Fibroblast of lung (primary cell): Measurements from ENCODE around the gene FILIP1L. TPM values are rescaled to one million over a fixed set of nuclear protein-coding genes. Genes with fewer than 3 reads are reported as not detected.

Experiments used
- DNase-seq, 2 donors: peaks; one replicate each; pipeline versions ENCODE4 v3.0.0 to v3.0.0-alpha.2; 2010; ENCODE audit warnings: low read depth in 2 of 2
- H2AFZ ChIP-seq: 2 replicates; pipeline ENCODE4 v1.5.1; 2012; ENCODE audit warnings: low read length, control low read depth, inconsistent platforms
- H3K27ac ChIP-seq: 2 replicates; pipeline ENCODE4 v1.5.1; 2011; ENCODE audit warnings: low read length, control low read depth; ENCODE audit not compliant: insufficient read depth
- H3K27me3 ChIP-seq: 2 replicates; pipeline ENCODE4 v1.5.1; 2011; ENCODE audit warnings: mild to moderate bottlenecking, low read length; ENCODE audit not compliant: control insufficient read depth, insufficient read depth
- H3K36me3 ChIP-seq: 2 replicates; pipeline ENCODE4 v1.5.1; 2011; ENCODE audit warnings: low read length; ENCODE audit not compliant: control insufficient read depth, insufficient read depth
- H3K4me1 ChIP-seq: 2 replicates; pipeline ENCODE4 v1.5.1; 2011; ENCODE audit warnings: low read length; ENCODE audit not compliant: control insufficient read depth, insufficient read depth; ENCODE audit errors: extremely low read depth
- H3K4me2 ChIP-seq: 2 replicates; pipeline ENCODE4 v1.5.1; 2011; ENCODE audit warnings: low read length, control low read depth; ENCODE audit not compliant: insufficient read depth; ENCODE audit errors: extremely low read depth
- H3K4me3 ChIP-seq, 4 experiments: fragments of 200-600 bp in 1 of 4; sonication (generic) in 1 of 4; replicated peaks in 1 of 4; 2 replicates each; pipeline ENCODE4 v1.5.1; 2011 to 2016; ENCODE audit warnings: low read length in 4 of 4, low read depth in 3 of 4, mild to moderate bottlenecking in 3 of 4, control low read depth in 2 of 4, inconsistent platforms in 1 of 4, mixed read lengths in 1 of 4; ENCODE audit not compliant: insufficient read depth in 1 of 4; ENCODE audit errors: control extremely low read depth in 1 of 4
- H3K79me2 ChIP-seq: 2 replicates; pipeline ENCODE4 v1.5.1; 2012; ENCODE audit warnings: mild to moderate bottlenecking, low read length, inconsistent platforms; ENCODE audit not compliant: control insufficient read depth, insufficient read depth
- H3K9ac ChIP-seq: 2 replicates; pipeline ENCODE4 v1.5.1; 2011; ENCODE audit warnings: mild to moderate bottlenecking, low read length, control low read depth; ENCODE audit not compliant: insufficient read depth
- H3K9me3 ChIP-seq: 2 replicates; pipeline ENCODE4 v1.5.1; 2012; ENCODE audit warnings: low read depth, low read length; ENCODE audit not compliant: control insufficient read depth, insufficient read depth
- H4K20me1 ChIP-seq: 2 replicates; pipeline ENCODE4 v1.5.1; 2011; ENCODE audit warnings: low read length; ENCODE audit not compliant: control insufficient read depth, insufficient read depth; ENCODE audit errors: extremely low read depth
- CTCF ChIP-seq, 2 donors: IDR thresholded peaks in 1 of 2; conservative IDR thresholded peaks in 1 of 2; 1 replicate in 1 of 2; 2 replicates in 1 of 2; pipeline ENCODE4 v1.5.1; 2011 to 2012; ENCODE audit warnings: low read length in 2 of 2, control low read depth in 1 of 2, inconsistent platforms in 1 of 2, low read depth in 1 of 2, mild to moderate bottlenecking in 1 of 2
- EZH2 ChIP-seq: IDR thresholded peaks from 2 replicates; pipeline ENCODE4 v1.5.1; 2012; ENCODE audit warnings: low read length, control low read depth, mild to moderate bottlenecking; ENCODE audit errors: missing control alignments
- polyA plus RNA-seq, 2 donors: library from polyadenylated mRNA; depleted of rRNA in 1 of 2; stranded (reverse) in 1 of 2; unstranded in 1 of 2; fragments of >200 nt; gene quantifications; 2 replicates each; pipeline ENCODE4 v1.2.1, GENCODE V29; 2011 to 2012; ENCODE audit warnings: missing spikeins in 1 of 2
- total RNA-seq: library from RNA; depleted of rRNA; stranded (reverse); fragments of >200 nt; gene quantifications from 2 replicates; pipeline ENCODE4 v1.2.1, GENCODE V29; 2014

The FILIP1L gene
- total and polyA plus RNA-seq, 2 donors (not counting 1 experiment from before 2014, with no cell fraction given), result 92.8 to 126 TPM

GRCh38 chr3:100030914-100031425, 83.3 kb downstream of the FILIP1L start:
- Histone ChIP-seq H3K4me3 (no peak overlapping the region), H3K9me3 (no peaks in the 10 kb centered on the region), H3K79me2 (no peaks in the 10 kb centered on the region), H3K4me1 (no peaks in the 10 kb centered on the region), H4K20me1 (no peaks in the 10 kb centered on the region), H3K36me3 (no peaks in the 10 kb centered on the region), H2AFZ (no peak overlapping the region), H3K27ac (no peak overlapping the region), H3K27me3 (no peaks in the 10 kb centered on the region), H3K4me2 (no peak overlapping the region), H3K9ac (no peak overlapping the region)
- no peak for TF ChIP-seq CTCF (conservative IDR thresholded peaks at IDR 0.05 in 1 of 2, IDR thresholded peaks at IDR 0.05 in 1 of 2; ENCODE audit: low read depth in 1 of 2, low read length in 2 of 2)
- no peak for TF ChIP-seq EZH2
- DNase-seq, result no peak

GRCh38 chr3:100030346-100030745, 84.0 kb downstream of the FILIP1L start:
- DNase-seq, result peak in 1 of 2 donors; percentile 63
- Histone ChIP-seq H3K9ac (no peak overlapping the region), H3K9me3 (no peaks in the 10 kb centered on the region), H3K4me3 (no peak overlapping the region), H3K27ac (no peak overlapping the region), H3K4me1 (no peaks in the 10 kb centered on the region), H3K36me3 (no peaks in the 10 kb centered on the region), H4K20me1 (no peaks in the 10 kb centered on the region), H3K79me2 (no peaks in the 10 kb centered on the region), H3K27me3 (no peaks in the 10 kb centered on the region), H3K4me2 (no peak overlapping the region), H2AFZ (no peak overlapping the region)
- TF ChIP-seq CTCF (conservative IDR thresholded peaks at IDR 0.05 in 1 of 2, IDR thresholded peaks at IDR 0.05 in 1 of 2; ENCODE audit: low read depth in 1 of 2, low read length in 2 of 2) (no peak), EZH2 (no peak)

- Histone ChIP-seq H3K79me2 (no peaks in the 10 kb centered on the region), H3K4me2 (no peak overlapping the region), H3K9me3 (no peaks in the 10 kb centered on the region), H3K27ac (no peak overlapping the region), H2AFZ (no peak overlapping the region), H4K20me1 (no peaks in the 10 kb centered on the region), H3K4me1 (no peaks in the 10 kb centered on the region), H3K9ac (no peak overlapping the region), H3K27me3 (no peaks in the 10 kb centered on the region), H3K36me3 (no peaks in the 10 kb centered on the region), H3K4me3 (no peak overlapping the region)
- DNase-seq, result no peak
- no peak for TF ChIP-seq CTCF (conservative IDR thresholded peaks at IDR 0.05 in 1 of 2, IDR thresholded peaks at IDR 0.05 in 1 of 2; ENCODE audit: low read depth in 1 of 2, low read length in 2 of 2)
- no peak for TF ChIP-seq EZH2
Measured at GRCh38 chr3:100029689-100030088, 84.6 kb downstream of the FILIP1L start.
